HEK293 (cell line): Measurements from ENCODE around the gene RAE1.

ENCODE experiments used
- CTCF ChIA-PET: fragments of 350-600 bp; formaldehyde crosslinking; extraction: SDS; loops from one replicate; lab custom pipeline; 2021; ENCODE audit warnings: antibody characterized with exemption; lab: Yijun Ruan, JAX
- POLR2A ChIA-PET: fragments of 300-600 bp; formaldehyde crosslinking; extraction: SDS; loops from one replicate; lab custom pipeline; 2020; ENCODE audit warnings: antibody characterized with exemption, inconsistent platforms; lab: Yijun Ruan, JAX
- H3K27ac ChIP-seq: fragments of 200-500 bp; sonication (Bioruptor generic); 2 replicates; pipeline ENCODE4 v1.5.1; 2014; ENCODE audit warnings: low read depth, low read length, control low read depth, inconsistent platforms; ENCODE audit errors: extremely low read depth
- H3K36me3 ChIP-seq, 2 experiments: fragments of 200-500 bp in 1 of 2; sonication (Bioruptor generic) in 1 of 2; 1 replicate in 1 of 2; 2 replicates in 1 of 2; pipeline ENCODE4 v1.5.1; 2014 to 2017; ENCODE audit warnings: inconsistent platforms in 2 of 2, low read length in 2 of 2; ENCODE audit not compliant: control insufficient read depth in 2 of 2, insufficient read depth in 1 of 2
- H3K4me1 ChIP-seq: fragments of 200-500 bp; sonication (Bioruptor generic); 2 replicates; pipeline ENCODE4 v1.5.1; 2014; ENCODE audit warnings: mild to moderate bottlenecking, low read length, inconsistent platforms; ENCODE audit not compliant: control insufficient read depth, insufficient read depth
- H3K4me3 ChIP-seq: 2 replicates; pipeline ENCODE4 v1.5.1; 2011; ENCODE audit warnings: low read depth, mild to moderate bottlenecking, control low read depth, low read length, moderate library complexity
- H3K9me3 ChIP-seq: fragments of 200-500 bp; sonication (Bioruptor generic); 2 replicates; pipeline ENCODE4 v1.5.1; 2014; ENCODE audit warnings: low read depth, low read length, inconsistent platforms; ENCODE audit not compliant: control insufficient read depth, insufficient read depth
- BCL11A ChIP-seq: fragments of 450-650 bp; formaldehyde crosslinking; IDR thresholded peaks from 2 replicates; pipeline ENCODE4 v1.5.1; 2016; ENCODE audit warnings: low read depth, missing biosample characterization, missing genetic modification characterization
- FEZF1 ChIP-seq: fragments of 450-650 bp; formaldehyde crosslinking; IDR thresholded peaks from 2 replicates; pipeline ENCODE4 v1.5.1; 2016; ENCODE audit warnings: missing biosample characterization, missing genetic modification characterization
- INSM2 ChIP-seq: fragments of 450-650 bp; formaldehyde crosslinking; IDR thresholded peaks from 2 replicates; pipeline ENCODE4 v1.5.1; 2016; ENCODE audit warnings: missing biosample characterization, missing genetic modification characterization
- OSR2 ChIP-seq: fragments of 450-650 bp; formaldehyde crosslinking; IDR thresholded peaks from 2 replicates; pipeline ENCODE4 v1.5.1; 2016; ENCODE audit warnings: missing biosample characterization, missing genetic modification characterization
- ZBTB21 ChIP-seq: fragments of 450-650 bp; formaldehyde crosslinking; IDR thresholded peaks from 2 replicates; pipeline ENCODE4 v1.5.1; 2017; ENCODE audit warnings: missing biosample characterization, missing genetic modification characterization
- ZFP41 ChIP-seq: fragments of 450-650 bp; formaldehyde crosslinking; IDR thresholded peaks from 2 replicates; pipeline ENCODE4 v1.5.1; 2016; ENCODE audit warnings: missing biosample characterization, missing genetic modification characterization, borderline replicate concordance
- ZIC2 ChIP-seq: fragments of 450-650 bp; formaldehyde crosslinking; IDR thresholded peaks from 2 replicates; pipeline ENCODE4 v1.5.1; 2016; ENCODE audit warnings: missing biosample characterization, missing genetic modification characterization
- ZNF10 ChIP-seq: fragments of 450-650 bp; formaldehyde crosslinking; IDR thresholded peaks from 2 replicates; pipeline ENCODE4 v1.5.1; 2017; ENCODE audit warnings: missing biosample characterization, missing genetic modification characterization
- ZNF148 ChIP-seq: fragments of 450-650 bp; formaldehyde crosslinking; IDR thresholded peaks from 2 replicates; pipeline ENCODE4 v1.5.0; 2017; ENCODE audit warnings: missing biosample characterization, missing genetic modification characterization, borderline replicate concordance
- ZNF202 ChIP-seq: fragments of 450-650 bp; formaldehyde crosslinking; IDR thresholded peaks from 2 replicates; pipeline ENCODE4 v1.5.1; 2016; ENCODE audit warnings: missing biosample characterization, missing genetic modification characterization, borderline replicate concordance
- ZNF280D ChIP-seq: fragments of 450-650 bp; formaldehyde crosslinking; IDR thresholded peaks from 2 replicates; pipeline ENCODE4 v1.5.1; 2016; ENCODE audit warnings: missing biosample characterization, missing genetic modification characterization
- ZNF426 ChIP-seq: fragments of 450-650 bp; formaldehyde crosslinking; IDR thresholded peaks from 2 replicates; pipeline ENCODE4 v1.5.1; 2017; ENCODE audit warnings: missing biosample characterization, missing genetic modification characterization, mild to moderate bottlenecking, inconsistent platforms, moderate library complexity
- ZNF510 ChIP-seq: fragments of 450-650 bp; formaldehyde crosslinking; IDR thresholded peaks from 2 replicates; pipeline ENCODE4 v1.5.1; 2018; ENCODE audit warnings: mild to moderate bottlenecking, missing genetic modification characterization, missing biosample characterization; ENCODE audit not compliant: insufficient replicate concordance
- ZNF585B ChIP-seq: fragments of 450-650 bp; formaldehyde crosslinking; IDR thresholded peaks from 2 replicates; pipeline ENCODE4 v1.5.1; 2016; ENCODE audit warnings: missing biosample characterization, missing genetic modification characterization
- ZNF596 ChIP-seq: fragments of 450-650 bp; IDR thresholded peaks from 2 replicates; pipeline ENCODE4 v1.5.0; 2018; ENCODE audit warnings: missing biosample characterization, mild to moderate bottlenecking, missing genetic modification characterization, moderate library complexity
- ZNF623 ChIP-seq: fragments of 450-650 bp; formaldehyde crosslinking; IDR thresholded peaks from 2 replicates; pipeline ENCODE4 v1.5.1; 2016; ENCODE audit warnings: missing biosample characterization, missing genetic modification characterization
- ZNF626 ChIP-seq: fragments of 450-650 bp; sonication (Bioruptor Pico); formaldehyde crosslinking; IDR thresholded peaks from 2 replicates; pipeline ENCODE4 v1.5.1; 2018; ENCODE audit warnings: missing biosample characterization, missing genetic modification characterization, inconsistent platforms
- ZNF660 ChIP-seq: fragments of 450-650 bp; IDR thresholded peaks from 2 replicates; pipeline ENCODE4 v1.5.1; 2018; ENCODE audit warnings: missing biosample characterization, mild to moderate bottlenecking, missing genetic modification characterization
- ZNF792 ChIP-seq: fragments of 450-650 bp; formaldehyde crosslinking; IDR thresholded peaks from 2 replicates; pipeline ENCODE4 v1.5.1; 2016; ENCODE audit warnings: missing biosample characterization, missing genetic modification characterization
- ZNF843 ChIP-seq: fragments of 450-650 bp; formaldehyde crosslinking; IDR thresholded peaks from 2 replicates; pipeline ENCODE4 v1.5.1; 2016; ENCODE audit warnings: missing biosample characterization, missing genetic modification characterization

The RAE1 gene

DNA sequence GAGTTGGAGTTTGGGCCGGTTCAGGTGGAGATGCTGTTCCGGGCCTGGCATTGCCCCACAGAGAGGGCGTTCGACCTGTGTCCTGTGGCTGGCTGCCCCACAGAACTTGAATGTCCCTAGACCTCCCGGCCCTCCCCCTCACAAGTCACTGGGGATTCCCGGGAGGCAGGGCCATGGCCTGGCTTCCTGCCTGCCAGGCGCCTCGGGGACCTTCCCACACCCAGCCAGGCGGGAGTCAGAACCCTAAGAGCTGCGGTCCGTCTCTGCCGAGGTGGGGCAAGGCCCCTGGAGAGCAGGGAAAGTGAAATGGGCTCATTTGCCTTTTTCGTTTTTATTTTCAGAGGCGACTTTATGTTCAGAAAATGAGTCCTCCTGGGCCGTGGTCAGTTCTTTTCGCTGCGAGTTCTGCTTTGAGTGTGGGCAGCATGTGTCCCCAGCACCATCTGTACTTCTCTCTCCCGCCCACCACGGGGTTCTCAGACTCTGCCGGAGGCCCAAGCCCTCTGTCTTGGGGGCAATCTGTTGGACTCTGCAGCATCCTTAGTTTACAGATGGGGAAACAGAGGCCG, 48.6 kb downstream of the RAE1 start:
- H3K4me1 ChIP-seq: no peaks in the 10 kb centered on the region
- peaks cover 0 to 98% of the 10 kb centered on the region in 2 experiments; a peak in 2 of 3 replicates for H3K36me3 ChIP-seq
- TF ChIP-seq ZNF792 (tag by site-specific recombination) (no peak), ZNF426 (tag by site-specific recombination) (no peak), ZNF843 (tag by site-specific recombination) (no peak), ZNF585B (tag by site-specific recombination) (no peak), ZNF280D (tag by site-specific recombination) (no peak), BCL11A (tag by site-specific recombination) (no peak), ZIC2 (no peak), INSM2 (tag by site-specific recombination) (no peak), ZNF596 (tag by site-specific recombination) (no peak), ZNF148 (tag by site-specific recombination) (no peak), ZNF626 (tag by site-specific recombination) (no peak), FEZF1 (no peak), ZNF660 (tag by site-specific recombination) (no peak), ZNF510 (no peak), OSR2 (tag by site-specific recombination) (no peak), ZFP41 (tag by site-specific recombination) (no peak), ZBTB21 (tag by site-specific recombination) (no peak), ZNF623 (tag by site-specific recombination) (no peak), ZNF202 (tag by site-specific recombination) (no peak), ZNF10 (tag by site-specific recombination) (no peak)
- TF ChIP-seq, all 188 proteins: peak for 0
- POLR2A ChIA-PET: interaction anchor here (0.7 kb wide), 1 partner anchor 18 kb away, joined by 3 read pairs; no protein-coding TSS in a partner anchor
- Histone ChIP-seq H3K9me3 (no peaks in the 10 kb centered on the region), H3K27ac (no peak overlapping the region), H3K4me3 (no peak overlapping the region)
- CTCF ChIA-PET: interaction anchor here (0.5 to 0.7 kb wide), 2 partner anchors 238 to 835 kb away, joined by 3 read pairs; no protein-coding TSS in a partner anchor
